OCI-LY7 (cell line): ENCODE data around the gene GNPDA1.

ENCODE experiments used
- CTCF ChIP-seq: fragments of 200-600 bp; sonication (generic); conservative IDR thresholded peaks from 2 replicates; pipeline ENCODE4 v1.5.1; 2014; ENCODE audit warnings: mild to moderate bottlenecking, antibody characterized with exemption, low read length, moderate library complexity, mixed read lengths
- EZH2phosphoT487 ChIP-seq: fragments of 200-600 bp; sonication (generic); IDR thresholded peaks from 2 replicates; pipeline ENCODE4 v1.6.1; 2018; ENCODE audit warnings: low read depth, borderline replicate concordance, mild to moderate bottlenecking, mixed run types, antibody characterized with exemption, low read length, moderate library complexity, mixed read lengths

DNA sequence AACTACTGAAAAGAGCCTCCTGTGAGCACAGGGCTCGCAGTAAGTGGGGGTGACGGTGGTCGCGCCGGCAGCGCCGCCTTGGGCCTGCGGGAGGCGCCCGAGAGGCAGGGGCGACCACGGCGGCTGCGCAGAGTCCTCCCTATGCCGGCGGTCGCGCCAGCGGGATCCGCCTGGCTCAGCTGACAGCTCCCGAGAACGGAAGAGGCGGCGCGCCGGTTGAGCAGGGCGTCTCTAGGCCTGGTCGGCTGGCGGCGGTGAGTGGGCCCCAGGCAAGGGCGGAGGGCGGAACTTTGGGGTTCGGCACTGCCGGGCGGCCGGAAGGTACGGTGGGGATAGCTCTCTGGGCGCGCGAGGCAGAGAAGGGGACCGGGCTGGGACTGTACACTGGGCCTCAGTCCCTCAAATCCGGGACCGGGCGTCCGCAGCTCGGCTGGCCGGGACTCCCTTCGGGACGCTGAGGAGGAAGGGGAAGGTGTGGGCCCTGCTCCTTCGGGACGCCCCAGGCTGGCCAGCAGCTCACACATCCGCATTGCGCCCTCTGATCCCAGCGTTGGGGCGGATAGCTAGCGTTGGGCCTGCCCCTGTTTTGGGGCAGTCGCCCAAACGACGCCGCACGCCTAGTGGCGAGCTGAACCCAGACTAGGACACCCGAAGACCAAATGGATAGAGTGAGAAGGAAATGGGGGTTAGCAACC is 43.8 kb downstream of the GNPDA1 start, which contains the start of gene RNF14:
- TF ChIP-seq CTCF (peak; percentile 88), EZH2phosphoT487 (no peak)
